GM23248 (cell line): ENCODE results near the gene OSBPL5.

Source experiments
- EZH2 ChIP-seq: fragments of 200-600 bp; sonication (generic); IDR thresholded peaks from 2 replicates; pipeline ENCODE4 v1.6.1; 2018; ENCODE audit warnings: antibody characterized with exemption, mild to moderate bottlenecking; ENCODE audit not compliant: insufficient read depth, poor library complexity, severe bottlenecking
- EZH2phosphoT487 ChIP-seq: fragments of 200-600 bp; sonication (generic); IDR thresholded peaks from 2 replicates; pipeline ENCODE4 v1.6.1; 2018; ENCODE audit warnings: antibody characterized with exemption, moderate library complexity, mild to moderate bottlenecking, low read depth; ENCODE audit not compliant: insufficient read depth

DNA sequence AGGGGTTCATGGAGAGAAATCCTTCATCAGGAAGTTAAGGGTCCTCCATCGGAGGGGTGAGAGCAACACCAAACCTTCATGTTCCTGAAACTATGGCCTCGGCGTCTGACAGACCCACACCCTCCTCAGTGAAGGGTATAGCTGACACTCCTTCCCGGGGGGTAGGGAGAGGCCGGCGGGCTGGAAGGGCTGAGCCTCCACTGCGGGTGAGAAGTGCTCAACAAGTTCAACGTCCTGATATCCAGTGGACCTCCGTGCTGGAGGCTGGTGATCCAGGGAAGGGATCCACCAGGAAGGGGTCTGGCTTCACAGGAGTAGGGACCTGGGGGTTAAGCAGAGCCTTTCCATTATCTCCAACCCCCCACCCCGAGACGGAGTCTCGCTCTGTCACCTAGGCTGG is 120.2 kb downstream of the OSBPL5 start:
- TF ChIP-seq EZH2, result no peak
- no peak for TF ChIP-seq EZH2phosphoT487
